Keratinocyte (primary cell): Measurements from ENCODE around the gene TNFAIP8L3. TPM values are rescaled to one million over a fixed set of nuclear protein-coding genes. Genes with fewer than 3 reads are reported as not detected.
"Not testable (repeated sequence)": the region's sequence is repeated elsewhere in the genome, so short reads cannot be mapped to it uniquely, and the experiment has no call there.

Experiments
- DNase-seq: peaks from one replicate; pipeline ENCODE4 v3.0.0-alpha.2; 2011; ENCODE audit warnings: low read depth, missing footprints, low spot score
- FAIRE-seq: peaks from 2 replicates; lab custom pipeline; 2011; peaks lifted over from hg19 to GRCh38; lab: Jason Lieb, UNC
- H2AFZ ChIP-seq: 2 replicates; pipeline ENCODE4 v1.6.0; 2012; ENCODE audit warnings: low read length, control low read depth, inconsistent platforms; ENCODE audit not compliant: control insufficient read depth
- H3K27ac ChIP-seq: 2 replicates; pipeline ENCODE4 v1.5.1; 2011; ENCODE audit warnings: low read length; ENCODE audit not compliant: control insufficient read depth, insufficient read depth
- H3K27me3 ChIP-seq: 3 replicates; pipeline ENCODE4 v1.6.0; 2011; ENCODE audit warnings: low read length; ENCODE audit not compliant: control insufficient read depth, insufficient read depth; ENCODE audit errors: extremely low read depth
- H3K36me3 ChIP-seq, 2 experiments: 2 replicates in 1 of 2; 3 replicates in 1 of 2; pipeline ENCODE4 v1.5.1; 2011; ENCODE audit warnings: low read length in 2 of 2, mild to moderate bottlenecking in 1 of 2; ENCODE audit not compliant: control insufficient read depth in 2 of 2, insufficient read depth in 2 of 2; ENCODE audit errors: extremely low read depth in 1 of 2
- H3K4me1 ChIP-seq: 3 replicates; pipeline ENCODE4 v1.5.1; 2011; ENCODE audit warnings: low read length; ENCODE audit not compliant: control insufficient read depth, insufficient read depth; ENCODE audit errors: extremely low read depth
- H3K4me2 ChIP-seq: 3 replicates; pipeline ENCODE4 v1.6.0; 2011; ENCODE audit warnings: low read depth, low read length; ENCODE audit not compliant: control insufficient read depth, insufficient read depth; ENCODE audit errors: extremely low read depth
- H3K4me3 ChIP-seq, 3 experiments: fragments of 200-600 bp in 1 of 3; sonication (generic) in 1 of 3; 2 replicates in 2 of 3; 3 replicates in 1 of 3; pipeline ENCODE4 v1.5.1; 2011 to 2016; ENCODE audit warnings: low read length in 3 of 3, mild to moderate bottlenecking in 3 of 3, control low read depth in 2 of 3, inconsistent platforms in 1 of 3, low read depth in 1 of 3, mixed read lengths in 1 of 3, mixed run types in 1 of 3, moderate library complexity in 1 of 3; ENCODE audit not compliant: control insufficient read depth in 2 of 3, insufficient read depth in 2 of 3; ENCODE audit errors: extremely low read depth in 1 of 3
- H3K79me2 ChIP-seq: 2 replicates; pipeline ENCODE4 v1.6.0; 2012; ENCODE audit warnings: low read length; ENCODE audit not compliant: control insufficient read depth, insufficient read depth
- H3K9ac ChIP-seq: 3 replicates; pipeline ENCODE4 v1.6.0; 2011; ENCODE audit warnings: low read length; ENCODE audit not compliant: control insufficient read depth, insufficient read depth; ENCODE audit errors: extremely low read depth
- H3K9me1 ChIP-seq: 3 replicates; pipeline ENCODE4 v1.6.0; 2011; ENCODE audit warnings: low read length; ENCODE audit not compliant: control insufficient read depth, insufficient read depth; ENCODE audit errors: extremely low read depth
- H3K9me3 ChIP-seq: 2 replicates; pipeline ENCODE4 v1.5.1; 2012; ENCODE audit warnings: low read depth, low read length; ENCODE audit not compliant: control insufficient read depth
- H4K20me1 ChIP-seq: 3 replicates; pipeline ENCODE4 v1.6.0; 2011; ENCODE audit warnings: low read length; ENCODE audit not compliant: control insufficient read depth, insufficient read depth; ENCODE audit errors: extremely low read depth
- EZH2 ChIP-seq: IDR thresholded peaks from one replicate; pipeline ENCODE4 v1.6.1; 2012; ENCODE audit warnings: inconsistent platforms, mild to moderate bottlenecking, low read length, moderate library complexity
- dilution Hi-C: fragments of 300-500 bp; cut with MboI; formaldehyde crosslinking; loops from one replicate; pipeline ENCODE4 v1.7.0; 2020; ENCODE audit warnings: low sequenced_read_pairs; ENCODE audit not compliant: extremely low pct_ligation_motif_present
- polyA minus RNA-seq, 3 experiments: library from RNA; depleted of rRNA, polyadenylated mRNA; stranded (reverse); fragments of >200 nt; gene quantifications; 1 replicate in 1 of 3; 2 replicates in 1 of 3; 3 replicates in 1 of 3; pipeline ENCODE4 v1.2.3, GENCODE V29; 2011
- polyA plus RNA-seq, 5 experiments: library from polyadenylated mRNA; depleted of rRNA in 3 of 5; stranded (reverse) in 3 of 5; stranded (forward) in 1 of 5; unstranded in 1 of 5; fragments of >200 nt; gene quantifications; 1 replicate in 1 of 5; 2 replicates in 3 of 5; 3 replicates in 1 of 5; pipeline versions ENCODE4 v1.2.1 to v1.2.3, GENCODE V29; 2011 to 2012; ENCODE audit warnings: missing spikeins in 2 of 5, low read depth in 1 of 5, low replicate concordance in 1 of 5
- TF ChIP-seq, protein P1 (sequence below), 3 experiments: IDR thresholded peaks in 1 of 3; conservative IDR thresholded peaks in 1 of 3; optimal IDR thresholded peaks in 1 of 3; 2 replicates in 2 of 3; 3 replicates in 1 of 3; pipeline versions ENCODE3 to v1.5.1; 2011; ENCODE audit warnings: low read length in 3 of 3, mild to moderate bottlenecking in 3 of 3, moderate library complexity in 2 of 3, control low read depth in 1 of 3, inconsistent platforms in 1 of 3; ENCODE audit not compliant: insufficient read depth in 2 of 3; ENCODE audit errors: extremely low read depth in 1 of 3

TNFAIP8L3 gene
- polyA plus RNA-seq (0.51 to 0.85 TPM (median 0.52 TPM) in 3 replicates), polyA minus RNA-seq (0.19 to 1.1 TPM (median 0.59 TPM) in 3 replicates)
- polyA plus RNA-seq (2011; ENCODE audit: low read depth) = 5.4 TPM
- 0.70 and 0.92 TPM in 2 replicates for polyA plus RNA-seq (2011; cell fraction: cytosol; rRNA removed)
- polyA plus RNA-seq (2011; cell fraction: nucleus; rRNA removed) = 0.64 and 0.66 TPM in 2 replicates
- polyA plus RNA-seq (2012; ENCODE audit: low replicate concordance) = 0.84 and 13.0 TPM in 2 replicates
- not detected for polyA minus RNA-seq (2011; cell fraction: cytosol; rRNA and poly(A)+ RNA removed)
- polyA minus RNA-seq (2011; cell fraction: nucleus; rRNA and poly(A)+ RNA removed) = 0.42 TPM in 1 of 2 replicates, not detected in the other

DNA sequence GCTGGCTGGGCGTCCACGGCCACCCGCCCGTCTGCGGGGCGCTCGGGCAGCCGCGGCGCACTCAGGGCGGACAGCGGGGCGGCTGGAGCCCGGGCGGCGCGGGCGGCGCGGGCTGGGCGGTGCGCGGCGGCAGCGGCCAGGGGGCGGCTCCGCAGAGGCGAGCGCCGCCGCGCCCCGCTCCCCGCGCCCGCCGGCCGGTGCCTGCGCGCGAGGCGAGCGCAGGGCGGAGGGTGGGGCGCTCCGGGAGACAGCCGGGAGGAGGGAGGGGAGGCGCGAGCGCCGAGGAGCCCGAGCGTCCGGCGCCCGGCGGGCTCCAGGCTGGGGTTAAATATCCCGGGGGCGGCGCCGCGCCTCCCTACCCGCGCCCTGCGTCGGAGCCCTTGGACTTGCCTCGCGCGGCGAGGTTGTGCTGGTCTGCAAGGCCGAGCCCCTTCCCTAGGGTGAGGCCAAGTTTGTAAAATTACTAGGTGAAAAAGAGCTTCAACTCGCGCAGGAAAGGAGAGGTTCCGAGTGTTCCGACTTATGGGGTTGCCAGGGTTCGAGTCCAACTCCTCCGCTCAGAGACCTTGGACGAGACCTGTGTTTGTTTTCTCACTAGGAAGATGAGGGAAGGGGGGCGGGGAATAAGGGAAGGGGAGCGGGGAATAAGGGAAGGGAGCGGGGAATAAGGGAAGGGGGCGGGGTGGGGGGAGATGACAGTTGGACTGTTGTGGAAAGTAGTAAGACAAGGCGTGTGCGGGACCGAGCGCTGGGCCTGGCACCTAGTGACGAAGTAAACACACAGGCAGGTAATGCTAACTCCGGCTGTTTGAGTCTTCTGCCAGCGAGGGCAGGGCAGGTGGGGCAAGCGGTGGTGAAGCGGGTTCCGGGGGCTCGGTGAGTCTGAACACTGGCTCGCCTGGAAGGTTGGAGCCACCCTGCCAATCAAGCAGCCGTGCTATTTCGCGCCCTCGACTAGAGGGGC lies at the start of gene TNFAIP8L3:
TSS of gene TNFAIP8L3 (minus strand) at position 301 of the 964 bp plus-strand sequence. CDS start 311 bp downstream, outside the sequence.
- no peaks in the 10 kb centered on the region for H3K79me2 ChIP-seq
- H3K4me3 ChIP-seq = peak within 1 kb of the TSS; percentile 42 to 63 (median 62)
- no peaks in the 10 kb centered on the region for H3K9me3 ChIP-seq
- H3K9ac ChIP-seq = peak within 1 kb of the TSS; percentile 36
- dilution Hi-C loops = no loop called here
- DNase-seq (no peak), FAIRE-seq (no peak)
- H3K36me3 ChIP-seq = no peaks in the 10 kb centered on the region
- no peaks in the 10 kb centered on the region for H4K20me1 ChIP-seq
- H2AFZ ChIP-seq = peak within 1 kb of the TSS; percentile 46
- no peaks in the 10 kb centered on the region for H3K9me1 ChIP-seq
- H3K27ac ChIP-seq = no peak within 1 kb of the TSS
- peaks cover 5% of the 10 kb centered on the region for H3K4me1 ChIP-seq
- TF ChIP-seq, protein P1, sequence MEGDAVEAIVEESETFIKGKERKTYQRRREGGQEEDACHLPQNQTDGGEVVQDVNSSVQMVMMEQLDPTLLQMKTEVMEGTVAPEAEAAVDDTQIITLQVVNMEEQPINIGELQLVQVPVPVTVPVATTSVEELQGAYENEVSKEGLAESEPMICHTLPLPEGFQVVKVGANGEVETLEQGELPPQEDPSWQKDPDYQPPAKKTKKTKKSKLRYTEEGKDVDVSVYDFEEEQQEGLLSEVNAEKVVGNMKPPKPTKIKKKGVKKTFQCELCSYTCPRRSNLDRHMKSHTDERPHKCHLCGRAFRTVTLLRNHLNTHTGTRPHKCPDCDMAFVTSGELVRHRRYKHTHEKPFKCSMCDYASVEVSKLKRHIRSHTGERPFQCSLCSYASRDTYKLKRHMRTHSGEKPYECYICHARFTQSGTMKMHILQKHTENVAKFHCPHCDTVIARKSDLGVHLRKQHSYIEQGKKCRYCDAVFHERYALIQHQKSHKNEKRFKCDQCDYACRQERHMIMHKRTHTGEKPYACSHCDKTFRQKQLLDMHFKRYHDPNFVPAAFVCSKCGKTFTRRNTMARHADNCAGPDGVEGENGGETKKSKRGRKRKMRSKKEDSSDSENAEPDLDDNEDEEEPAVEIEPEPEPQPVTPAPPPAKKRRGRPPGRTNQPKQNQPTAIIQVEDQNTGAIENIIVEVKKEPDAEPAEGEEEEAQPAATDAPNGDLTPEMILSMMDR (optimal IDR thresholded peaks at IDR 0.05 in 1 of 3, IDR thresholded peaks at IDR 0.05 in 1 of 3, conservative IDR thresholded peaks at IDR 0.05 in 1 of 3; ENCODE audit: extremely low read depth in 1 of 3, insufficient read depth in 2 of 3, low read length in 3 of 3) = no peak
- TF ChIP-seq EZH2 = peak; percentile 63
- peaks cover 45% of the 10 kb centered on the region for H3K27me3 ChIP-seq
- peak within 1 kb of the TSS; percentile 72 for H3K4me2 ChIP-seq

DNA sequence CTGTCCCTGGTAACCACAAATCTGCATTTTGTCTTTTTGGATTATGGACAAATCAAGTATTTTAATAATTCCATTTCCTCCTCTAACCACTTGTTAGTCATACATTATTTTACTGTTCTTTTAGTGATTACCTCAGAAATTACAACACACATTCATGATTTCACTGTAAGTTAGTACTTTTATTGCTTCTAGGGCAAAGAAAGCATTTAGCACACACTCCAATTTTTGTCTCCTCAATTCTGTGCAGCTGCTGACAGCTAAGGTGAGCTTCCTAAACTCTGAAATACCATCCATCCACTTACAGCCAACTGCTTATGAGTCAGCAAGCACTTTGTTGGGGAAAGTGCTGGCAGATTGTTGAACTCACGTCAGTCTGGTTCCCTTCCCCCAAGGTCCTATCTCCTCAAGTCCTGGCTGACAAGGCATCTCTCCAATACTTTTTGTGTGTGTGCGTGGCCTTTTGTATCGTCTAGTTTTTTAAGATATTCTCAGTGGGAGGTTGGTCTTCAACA lies 49.4 kb upstream of the TNFAIP8L3 start:
- dilution Hi-C loops = no loop called here

DNA sequence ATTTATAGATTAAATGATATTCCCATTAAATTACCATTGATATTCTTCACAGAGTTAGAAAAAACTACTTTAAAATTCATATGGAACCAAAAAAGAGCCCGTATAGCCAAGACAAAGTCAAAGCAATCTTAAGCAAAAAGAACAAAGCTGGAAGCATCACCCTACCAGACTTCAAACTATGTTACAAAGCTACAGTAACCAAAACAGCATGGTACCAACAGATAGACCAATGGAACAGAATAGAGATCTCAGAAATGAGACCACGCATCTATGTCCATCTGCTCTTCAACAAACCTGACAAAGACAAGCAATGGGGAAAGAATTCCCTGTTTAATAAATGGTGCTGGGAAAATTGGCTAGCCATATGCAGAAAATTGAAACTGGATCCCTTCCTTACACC lies 45.6 kb upstream of the TNFAIP8L3 start:
- H3K4me3 ChIP-seq, H3K79me2 ChIP-seq, H3K9me1 ChIP-seq, H3K36me3 ChIP-seq, H3K4me1 ChIP-seq, H4K20me1 ChIP-seq, H3K9ac ChIP-seq, H2AFZ ChIP-seq, H3K27ac ChIP-seq, FAIRE-seq, DNase-seq, dilution Hi-C loops, H3K27me3 ChIP-seq, H3K9me3 ChIP-seq, H3K4me2 ChIP-seq: not testable (repeated sequence)

More for the DNA sequence above, 49.4 kb upstream of the TNFAIP8L3 start:
- Histone ChIP-seq H3K4me3 (no peak overlapping the region), H3K9me1 (no peaks in the 10 kb centered on the region), H4K20me1 (no peaks in the 10 kb centered on the region), H3K27me3 (no peaks in the 10 kb centered on the region), H2AFZ (no peak overlapping the region), H3K36me3 (no peaks in the 10 kb centered on the region), H3K79me2 (no peaks in the 10 kb centered on the region), H3K27ac (no peak overlapping the region), H3K4me1 (peaks cover 6% of the 10 kb centered on the region), H3K9me3 (no peaks in the 10 kb centered on the region), H3K4me2 (no peak overlapping the region), H3K9ac (no peak overlapping the region)
- TF ChIP-seq, protein P1 (optimal IDR thresholded peaks at IDR 0.05 in 1 of 3, IDR thresholded peaks at IDR 0.05 in 1 of 3, conservative IDR thresholded peaks at IDR 0.05 in 1 of 3; ENCODE audit: extremely low read depth in 1 of 3, insufficient read depth in 2 of 3, low read length in 3 of 3) = no peak
- TF ChIP-seq EZH2 = no peak
- peak; percentile 7 for DNase-seq
- peak; percentile 56 for FAIRE-seq
